H9 (cell line): ENCODE measurements around the gene SNX32. TPM values are rescaled to one million over a fixed set of nuclear protein-coding genes. Genes with fewer than 3 reads are reported as not detected.

ENCODE experiments used
- DNase-seq: peaks from one replicate; pipeline ENCODE4 v3.0.0-alpha.2; 2017
- H2AFZ ChIP-seq: one replicate; pipeline ENCODE4 v1.6.1; 2013; ENCODE audit warnings: mild to moderate bottlenecking, low read length, control low read depth, moderate library complexity
- H2AK5ac ChIP-seq: 2 replicates; pipeline ENCODE4 v1.6.1; 2013; ENCODE audit warnings: low read length, control low read depth, mixed read lengths; ENCODE audit not compliant: insufficient read length
- H2BK120ac ChIP-seq: one replicate; pipeline ENCODE4 v1.6.1; 2013; ENCODE audit warnings: low read depth, mild to moderate bottlenecking, low read length, control low read depth, inconsistent platforms; ENCODE audit not compliant: poor library complexity, severe bottlenecking
- H2BK12ac ChIP-seq: 2 replicates; pipeline ENCODE4 v1.6.1; 2013; ENCODE audit warnings: low read length, control low read depth, mixed read lengths, low read depth; ENCODE audit not compliant: insufficient read length
- H2BK15ac ChIP-seq: 2 replicates; pipeline ENCODE4 v1.6.1; 2013; ENCODE audit warnings: low read depth, low read length, control low read depth
- H2BK20ac ChIP-seq: one replicate; pipeline ENCODE4 v1.6.1; 2013; ENCODE audit warnings: low read depth, mild to moderate bottlenecking, low read length, control low read depth, inconsistent platforms; ENCODE audit not compliant: poor library complexity, severe bottlenecking
- H2BK5ac ChIP-seq: 2 replicates; pipeline ENCODE4 v1.6.1; 2013; ENCODE audit warnings: low read length, control low read depth, mixed read lengths; ENCODE audit not compliant: insufficient read length
- H3K14ac ChIP-seq: 2 replicates; pipeline ENCODE4 v1.6.1; 2013; ENCODE audit warnings: low read length, control low read depth; ENCODE audit not compliant: insufficient read depth
- H3K18ac ChIP-seq: 2 replicates; pipeline ENCODE4 v1.6.1; 2013; ENCODE audit warnings: low read depth, mild to moderate bottlenecking, mixed read lengths, low read length, control low read depth; ENCODE audit not compliant: insufficient read length
- H3K23ac ChIP-seq: 2 replicates; pipeline ENCODE4 v1.6.1; 2013; ENCODE audit warnings: low read length, control low read depth, mixed read lengths, low read depth; ENCODE audit not compliant: insufficient read length
- H3K23me2 ChIP-seq: 2 replicates; pipeline ENCODE4 v1.6.1; 2013; ENCODE audit warnings: low read depth, mild to moderate bottlenecking, mixed read lengths, low read length, control low read depth; ENCODE audit not compliant: insufficient read length, poor library complexity, severe bottlenecking
- H3K27ac ChIP-seq: 2 replicates; pipeline ENCODE4 v1.5.1; 2013; ENCODE audit warnings: low read length, control low read depth, mixed read lengths, low read depth; ENCODE audit not compliant: insufficient read length
- H3K27me3 ChIP-seq: 2 replicates; pipeline ENCODE4 v1.6.1; 2013; ENCODE audit warnings: low read length, control low read depth, inconsistent platforms; ENCODE audit not compliant: insufficient read depth
- H3K4ac ChIP-seq: 2 replicates; pipeline ENCODE4 v1.6.1; 2013; ENCODE audit warnings: low read depth, mild to moderate bottlenecking, control low read depth, inconsistent platforms, low read length, moderate library complexity
- H3K4me1 ChIP-seq: 2 replicates; pipeline ENCODE4 v1.6.1; 2013; ENCODE audit warnings: low read length, control low read depth, inconsistent platforms; ENCODE audit not compliant: insufficient read depth
- H3K4me2 ChIP-seq: 2 replicates; pipeline ENCODE4 v1.6.1; 2013; ENCODE audit warnings: low read length, control low read depth, mixed read lengths; ENCODE audit not compliant: insufficient read length, insufficient read depth
- H3K56ac ChIP-seq: 2 replicates; pipeline ENCODE4 v1.6.1; 2013; ENCODE audit warnings: low read depth, mild to moderate bottlenecking, mixed read lengths, low read length, control low read depth; ENCODE audit not compliant: insufficient read length
- H3K79me1 ChIP-seq: 2 replicates; pipeline ENCODE4 v1.6.1; 2013; ENCODE audit warnings: low read depth, mild to moderate bottlenecking, moderate library complexity, low read length, control low read depth, inconsistent platforms; ENCODE audit not compliant: insufficient read depth, poor library complexity, severe bottlenecking
- H3K79me2 ChIP-seq: 2 replicates; pipeline ENCODE4 v1.6.1; 2013; ENCODE audit warnings: low read length, control low read depth, inconsistent platforms; ENCODE audit not compliant: insufficient read depth
- H3K9ac ChIP-seq: 2 replicates; pipeline ENCODE4 v1.6.1; 2013; ENCODE audit warnings: low read length, control low read depth, mixed read lengths; ENCODE audit not compliant: insufficient read length; ENCODE audit errors: extremely low read depth
- H3K9me3 ChIP-seq: one replicate; pipeline ENCODE4 v1.6.1; 2013; ENCODE audit warnings: low read depth, low read length, inconsistent platforms; ENCODE audit not compliant: control insufficient read depth
- H3T11ph ChIP-seq: one replicate; pipeline ENCODE4 v1.6.1; 2013; ENCODE audit warnings: mild to moderate bottlenecking, low read length, control low read depth, inconsistent platforms
- H4K20me1 ChIP-seq: one replicate; pipeline ENCODE4 v1.6.1; 2013; ENCODE audit not compliant: control insufficient read depth, insufficient read length, insufficient read depth
- H4K5ac ChIP-seq: 2 replicates; pipeline ENCODE4 v1.6.1; 2013; ENCODE audit warnings: low read depth, mild to moderate bottlenecking, mixed read lengths, low read length, control low read depth; ENCODE audit not compliant: insufficient read length
- H4K8ac ChIP-seq: replicated peaks from 2 replicates; pipeline ENCODE4 v1.6.1; 2013; ENCODE audit warnings: low read length, control low read depth, mixed read lengths, low read depth; ENCODE audit not compliant: insufficient read length
- H4K91ac ChIP-seq: 2 replicates; pipeline ENCODE4 v1.6.1; 2013; ENCODE audit warnings: low read depth, mild to moderate bottlenecking, moderate library complexity, mixed read lengths, low read length, control low read depth; ENCODE audit not compliant: insufficient read length
- H3K27ac Mint-ChIP-seq, 3 experiments: 2 replicates in 2 of 3; 3 replicates in 1 of 3; pipeline ENCODE4 v1.8.0; 2020 to 2021; ENCODE audit warnings: mixed read lengths in 3 of 3, mild to moderate bottlenecking in 1 of 3, moderate library complexity in 1 of 3
- H3K27me3 Mint-ChIP-seq: 2 replicates; pipeline ENCODE4 v1.8.0; 2021; ENCODE audit warnings: low read depth, mild to moderate bottlenecking, moderate library complexity, mixed read lengths
- H3K36me3 Mint-ChIP-seq, 3 experiments: 2 replicates in 2 of 3; 3 replicates in 1 of 3; pipeline ENCODE4 v1.8.0; 2020 to 2021; ENCODE audit warnings: low read depth in 3 of 3, mixed read lengths in 3 of 3; ENCODE audit not compliant: insufficient read depth in 1 of 3
- H3K4me1 Mint-ChIP-seq, 2 experiments: 2 replicates each; pipeline ENCODE4 v1.8.0; 2020; ENCODE audit warnings: mixed read lengths in 2 of 2
- H3K4me3 Mint-ChIP-seq, 2 experiments: 2 replicates in 1 of 2; 3 replicates in 1 of 2; pipeline ENCODE4 v1.8.0; 2020 to 2021; ENCODE audit warnings: mild to moderate bottlenecking in 2 of 2, mixed read lengths in 2 of 2, moderate library complexity in 1 of 2
- H3K9me3 Mint-ChIP-seq, 2 experiments: 2 replicates in 1 of 2; 3 replicates in 1 of 2; pipeline ENCODE4 v1.8.0; 2020; ENCODE audit warnings: mild to moderate bottlenecking in 2 of 2, mixed read lengths in 2 of 2, moderate library complexity in 1 of 2
- CTCF ChIP-seq: fragments of 200-600 bp; sonication (generic); conservative IDR thresholded peaks from 3 replicates; pipeline ENCODE4 v1.8.0; 2021; ENCODE audit warnings: antibody characterized with exemption, mild to moderate bottlenecking
- WGBS: extraction: QIAGEN DNeasy Blood & Tissue Kit; methylation state at CpG from one replicate; pipeline ENCODE4 v1.1.7; 2013; ENCODE audit warnings: missing lambda C conversion rate, low lambda C conversion rate, mixed read lengths; ENCODE audit not compliant: insufficient read length; ENCODE audit errors: extremely low coverage; 5-methylcytosine and 5-hydroxymethylcytosine counted together
- total RNA-seq: library from RNA; stranded (reverse); gene quantifications from 2 replicates; pipeline ENCODE4 v1.2.1, GENCODE V29; 2021

SNX32 gene
- total RNA-seq, 1 experiment from 2014 or later = 1.2 TPM

- DNase-seq = no peak
- H2BK15ac ChIP-seq = no peak overlapping the region
- no peak overlapping the region for H3K4ac ChIP-seq
- no peaks in the 10 kb centered on the region for H3K9me3 ChIP-seq
- no peak overlapping the region for H3K27ac Mint-ChIP-seq
- H4K20me1 ChIP-seq = no peaks in the 10 kb centered on the region
- H3K4me1 Mint-ChIP-seq = peaks cover 0 to 8% of the 10 kb centered on the region in 2 experiments; a peak in 1 of 4 replicates
- no peaks in the 10 kb centered on the region for H3K27me3 ChIP-seq
- no peak overlapping the region for H2AK5ac ChIP-seq
- no peak overlapping the region for H2BK120ac ChIP-seq
- H3K79me1 ChIP-seq = no peaks in the 10 kb centered on the region
- H3K4me2 ChIP-seq = peak overlapping the region; percentile 55
- no peak overlapping the region for H2AFZ ChIP-seq
- H3K23ac ChIP-seq = no peak overlapping the region
- peak overlapping the region; percentile 55 to 84 for H3K4me3 Mint-ChIP-seq
- no peak overlapping the region for H2BK12ac ChIP-seq
- no peaks in the 10 kb centered on the region for H3K9me3 Mint-ChIP-seq
- no peak overlapping the region for H3K18ac ChIP-seq
- H4K91ac ChIP-seq = no peak overlapping the region
- no peak overlapping the region for H4K5ac ChIP-seq
- H3T11ph ChIP-seq = no peak overlapping the region
- H3K56ac ChIP-seq = no peak overlapping the region
- H3K36me3 Mint-ChIP-seq = no peaks in the 10 kb centered on the region; a peak in 1 of 7 replicates
- H3K27ac ChIP-seq = no peak overlapping the region
- H4K8ac ChIP-seq = no peak overlapping the region
- H2BK5ac ChIP-seq = no peak overlapping the region
- no peaks in the 10 kb centered on the region for H3K79me2 ChIP-seq
- H3K9ac ChIP-seq = no peak overlapping the region
- WGBS = no CpG with 5 or more reads among the region's 5 CpGs
- H2BK20ac ChIP-seq = no peak overlapping the region
- peaks cover 3% of the 10 kb centered on the region for H3K23me2 ChIP-seq
- H3K4me1 ChIP-seq = no peaks in the 10 kb centered on the region
- TF ChIP-seq CTCF = no peak
- H3K27me3 Mint-ChIP-seq = peaks cover 29% of the 10 kb centered on the region
- H3K14ac ChIP-seq = no peak overlapping the region
These were observed 16.4 kb upstream of the SNX32 start for GRCh38 chr11:65817312-65817834.
